Loucy (cell line): Measurements from ENCODE around the gene TNFRSF14.

Experiments
- H2AFZ ChIP-seq: fragments of 200-600 bp; sonication (generic); 2 replicates; pipeline ENCODE4 v1.6.0; 2016; ENCODE audit warnings: antibody characterized with exemption, mild to moderate bottlenecking, low read length, moderate library complexity
- H3F3A ChIP-seq: fragments of 200-600 bp; 2 replicates; pipeline ENCODE4 v1.6.0; 2016; ENCODE audit warnings: antibody characterized with exemption, low read depth, mild to moderate bottlenecking
- H3K27me3 ChIP-seq: fragments of 200-600 bp; sonication (generic); 2 replicates; pipeline ENCODE4 v1.6.1; 2014; ENCODE audit warnings: low read length, mild to moderate bottlenecking; ENCODE audit not compliant: insufficient read depth, poor library complexity, severe bottlenecking
- H3K36me3 ChIP-seq: fragments of 200-600 bp; sonication (generic); 2 replicates; pipeline ENCODE4 v1.6.1; 2016; ENCODE audit warnings: low read length; ENCODE audit not compliant: insufficient read depth
- H3K4me1 ChIP-seq: fragments of 200-600 bp; sonication (generic); 2 replicates; pipeline ENCODE4 v1.5.1; 2014; ENCODE audit warnings: low read length, mild to moderate bottlenecking; ENCODE audit not compliant: insufficient read depth, poor library complexity, severe bottlenecking
- H3K4me2 ChIP-seq: fragments of 200-600 bp; sonication (generic); 2 replicates; pipeline ENCODE4 v1.6.0; 2014; ENCODE audit warnings: antibody characterized with exemption, low read length, low read depth, mild to moderate bottlenecking; ENCODE audit not compliant: poor library complexity, severe bottlenecking
- H3K4me3 ChIP-seq: fragments of 200-600 bp; sonication (generic); 2 replicates; pipeline ENCODE4 v1.5.1; 2014; ENCODE audit warnings: low read length, mild to moderate bottlenecking, mixed read lengths; ENCODE audit not compliant: poor library complexity, severe bottlenecking
- H3K79me2 ChIP-seq: fragments of 200-600 bp; sonication (generic); 2 replicates; pipeline ENCODE4 v1.6.1; 2014; ENCODE audit warnings: low read length; ENCODE audit not compliant: insufficient read depth
- H3K9ac ChIP-seq: fragments of 200-600 bp; sonication (generic); 2 replicates; pipeline ENCODE4 v1.6.0; 2014; ENCODE audit warnings: mild to moderate bottlenecking, low read depth, low read length, moderate library complexity; ENCODE audit not compliant: poor library complexity, severe bottlenecking
- H3K9me2 ChIP-seq: fragments of 200-600 bp; sonication (generic); replicated peaks from 2 replicates; pipeline ENCODE4 v1.6.1; 2016; ENCODE audit warnings: low read depth, low read length, mixed read lengths
- H3K9me3 ChIP-seq: fragments of 200-600 bp; sonication (generic); 2 replicates; pipeline ENCODE4 v1.6.1; 2014; ENCODE audit warnings: mild to moderate bottlenecking, antibody characterized with exemption, low read length, low read depth; ENCODE audit not compliant: insufficient read depth
- H4K20me1 ChIP-seq: fragments of 200-600 bp; sonication (generic); 2 replicates; pipeline ENCODE4 v1.6.0; 2014; ENCODE audit warnings: antibody characterized with exemption, low read length, mild to moderate bottlenecking; ENCODE audit not compliant: insufficient read depth, poor library complexity, severe bottlenecking
- CTCF ChIP-seq: fragments of 200-600 bp; sonication (generic); conservative IDR thresholded peaks from 2 replicates; pipeline ENCODE4 v1.5.1; 2014; ENCODE audit warnings: mild to moderate bottlenecking, antibody characterized with exemption, low read length
- EZH2phosphoT487 ChIP-seq: fragments of 200-600 bp; IDR thresholded peaks from 2 replicates; pipeline ENCODE4 v1.6.1; 2018; ENCODE audit warnings: antibody characterized with exemption, mild to moderate bottlenecking, moderate library complexity, borderline replicate concordance

Gene TNFRSF14

GRCh38 chr1:2583331-2583791, 27.2 kb downstream of the TNFRSF14 start:
- no peaks in the 10 kb centered on the region for H3K36me3 ChIP-seq
- H3K4me3 ChIP-seq: no peak overlapping the region
- peaks cover 7% of the 10 kb centered on the region; the same call in 1 of the 2 replicates for H3K79me2 ChIP-seq
- no peak overlapping the region for H3K9ac ChIP-seq
- H2AFZ ChIP-seq: no peak overlapping the region
- H3K9me3 ChIP-seq: no peaks in the 10 kb centered on the region
- no peak overlapping the region for H3K4me2 ChIP-seq
- H3K27me3 ChIP-seq: no peaks in the 10 kb centered on the region
- peaks cover 3% of the 10 kb centered on the region for H4K20me1 ChIP-seq
- TF ChIP-seq CTCF (no peak), EZH2phosphoT487 (no peak)
- no peaks in the 10 kb centered on the region for H3F3A ChIP-seq
- H3K9me2 ChIP-seq: no peaks in the 10 kb centered on the region
- H3K4me1 ChIP-seq: peaks cover 30% of the 10 kb centered on the region

- H3K9me2 ChIP-seq: no peaks in the 10 kb centered on the region
- H3K36me3 ChIP-seq: no peaks in the 10 kb centered on the region
- H3K4me3 ChIP-seq: no peak overlapping the region
- H3F3A ChIP-seq: no peaks in the 10 kb centered on the region
- TF ChIP-seq CTCF (no peak), EZH2phosphoT487 (no peak)
- peak overlapping the region; percentile 78 for H3K4me2 ChIP-seq
- H3K9me3 ChIP-seq: no peaks in the 10 kb centered on the region
- H2AFZ ChIP-seq: no peak overlapping the region
- peaks cover 30% of the 10 kb centered on the region for H3K4me1 ChIP-seq
- H3K27me3 ChIP-seq: no peaks in the 10 kb centered on the region
- H3K79me2 ChIP-seq: peaks cover 7% of the 10 kb centered on the region; the same call in 1 of the 2 replicates
- H3K9ac ChIP-seq: no peak overlapping the region
- H4K20me1 ChIP-seq: peaks cover 3% of the 10 kb centered on the region
Measured at GRCh38 chr1:2583871-2584351, 27.7 kb downstream of the TNFRSF14 start.

GRCh38 chr1:2584686-2585317, 28.6 kb downstream of the TNFRSF14 start:
- peak overlapping the region; percentile 98 for H3K9ac ChIP-seq
- peaks cover 3% of the 10 kb centered on the region for H4K20me1 ChIP-seq
- H3K4me2 ChIP-seq: peak overlapping the region; percentile 78
- peaks cover 7% of the 10 kb centered on the region; the same call in 1 of the 2 replicates for H3K79me2 ChIP-seq
- H3K4me1 ChIP-seq: peaks cover 30% of the 10 kb centered on the region
- H3K9me3 ChIP-seq: no peaks in the 10 kb centered on the region
- H3K9me2 ChIP-seq: no peaks in the 10 kb centered on the region
- H3K27me3 ChIP-seq: no peaks in the 10 kb centered on the region
- no peaks in the 10 kb centered on the region for H3K36me3 ChIP-seq
- TF ChIP-seq EZH2phosphoT487: no peak
- TF ChIP-seq CTCF: no peak
- H2AFZ ChIP-seq: no peak overlapping the region
- no peaks in the 10 kb centered on the region for H3F3A ChIP-seq
- peak overlapping the region; percentile 92 for H3K4me3 ChIP-seq
